NT2/D1 (cell line): Measurements from ENCODE around the gene CPN1.

Source experiments
- DNase-seq: peaks from one replicate; pipeline ENCODE4 v3.0.0-alpha.2; 2011; ENCODE audit warnings: low read depth, low spot score
- H3K27me3 ChIP-seq: 2 replicates; pipeline ENCODE4 v1.6.0; 2011; ENCODE audit warnings: mild to moderate bottlenecking; ENCODE audit not compliant: insufficient read length, insufficient read depth
- H3K36me3 ChIP-seq: 2 replicates; pipeline ENCODE4 v1.6.1; 2011; ENCODE audit warnings: mild to moderate bottlenecking, low read length, mixed read lengths; ENCODE audit not compliant: insufficient read depth, insufficient read length
- H3K4me1 ChIP-seq: 2 replicates; pipeline ENCODE4 v1.5.1; 2011; ENCODE audit not compliant: insufficient read depth, insufficient read length
- H3K4me3 ChIP-seq: 2 replicates; pipeline ENCODE4 v1.5.1; 2011; ENCODE audit warnings: low read depth; ENCODE audit not compliant: insufficient read length
- H3K9ac ChIP-seq: 2 replicates; pipeline ENCODE4 v1.6.0; 2011; ENCODE audit warnings: low read depth; ENCODE audit not compliant: insufficient read length
- H3K9me3 ChIP-seq: 2 replicates; pipeline ENCODE4 v1.5.1; 2011; ENCODE audit warnings: mild to moderate bottlenecking, low read length; ENCODE audit not compliant: insufficient read depth
- SUZ12 ChIP-seq: IDR thresholded peaks from 2 replicates; pipeline ENCODE4 v1.6.1; 2011; ENCODE audit not compliant: insufficient read length, insufficient read depth; ENCODE audit errors: extremely low read depth
- YY1 ChIP-seq: IDR thresholded peaks from 2 replicates; pipeline ENCODE4 v1.6.1; 2011; ENCODE audit not compliant: insufficient read length, insufficient read depth
- ZNF274 ChIP-seq: IDR thresholded peaks from 2 replicates; pipeline ENCODE4 v1.6.1; 2011; ENCODE audit warnings: mild to moderate bottlenecking, low read depth, low read length

Gene CPN1

GRCh38 chr10:100009793-100010676 lies 71.6 kb downstream of the CPN1 start, which contains the start of gene DNMBP:
DNMBP (minus strand) TSS chr10:100009947; CDS start chr10:99972124, 37,823 bp downstream.
- peaks cover 5% of the 10 kb centered on the region for H3K4me1 ChIP-seq
- H3K4me3 ChIP-seq = peak within 1 kb of the TSS; percentile 78
- H3K9me3 ChIP-seq = no peaks in the 10 kb centered on the region
- H3K36me3 ChIP-seq = no peaks in the 10 kb centered on the region
- peaks cover 18% of the 10 kb centered on the region for H3K27me3 ChIP-seq
- peak; percentile 64 for DNase-seq
- peak within 1 kb of the TSS; percentile 88 for H3K9ac ChIP-seq
- TF ChIP-seq YY1 (no peak), ZNF274 (no peak)

GRCh38 chr10:100009283-100009792 lies 72.3 kb downstream of the CPN1 start:
- Histone ChIP-seq H3K9me3 (no peaks in the 10 kb centered on the region), H3K27me3 (peaks cover 18% of the 10 kb centered on the region), H3K4me3 (peak overlapping the region; percentile 78), H3K9ac (peak overlapping the region; percentile 88), H3K4me1 (peaks cover 5% of the 10 kb centered on the region), H3K36me3 (no peaks in the 10 kb centered on the region)
- no peak for DNase-seq
- TF ChIP-seq YY1 = no peak
- TF ChIP-seq SUZ12 = no peak
- no peak for TF ChIP-seq ZNF274

DNA sequence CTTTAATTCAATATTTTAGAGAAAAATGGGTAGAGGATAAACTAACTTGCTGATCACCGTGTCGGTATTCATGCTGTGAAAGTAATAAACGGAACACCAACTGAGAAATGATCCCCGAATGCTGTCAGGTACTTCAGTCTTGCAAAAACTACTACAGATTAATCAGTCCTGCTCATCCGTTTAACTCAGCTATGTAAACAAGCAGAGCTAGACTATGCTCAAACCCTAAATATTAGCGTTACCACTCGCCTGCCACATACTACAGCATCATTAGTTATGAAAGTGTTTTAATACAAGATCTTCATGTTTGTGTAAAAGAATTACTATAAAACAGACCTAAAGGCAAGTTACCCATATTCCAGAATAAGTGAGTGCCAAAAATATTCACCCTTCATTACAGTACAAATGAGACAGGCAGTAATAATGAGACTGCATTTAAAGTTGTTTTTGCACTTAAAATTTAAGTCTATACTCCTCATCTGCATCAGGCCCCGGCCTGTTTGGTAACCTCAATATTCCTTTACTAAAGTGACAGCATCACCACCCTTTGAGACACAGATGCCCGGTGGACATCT lies 72.9 kb downstream of the CPN1 start:
- Histone ChIP-seq H3K9ac (peak overlapping the region; percentile 88), H3K27me3 (peaks cover 18% of the 10 kb centered on the region), H3K9me3 (no peaks in the 10 kb centered on the region), H3K36me3 (no peaks in the 10 kb centered on the region), H3K4me1 (peaks cover 5% of the 10 kb centered on the region), H3K4me3 (peak overlapping the region; percentile 78)
- TF ChIP-seq SUZ12 = no peak
- TF ChIP-seq ZNF274 = no peak
- TF ChIP-seq YY1 = no peak
- no peak for DNase-seq

GRCh38 chr10:100008142-100008522 lies 73.5 kb downstream of the CPN1 start:
- peak overlapping the region; percentile 36 for H3K9ac ChIP-seq
- no peaks in the 10 kb centered on the region for H3K36me3 ChIP-seq
- peaks cover 5% of the 10 kb centered on the region for H3K4me1 ChIP-seq
- TF ChIP-seq SUZ12 = no peak
- no peak for TF ChIP-seq YY1
- no peak for TF ChIP-seq ZNF274
- peaks cover 18% of the 10 kb centered on the region for H3K27me3 ChIP-seq
- H3K4me3 ChIP-seq = peak overlapping the region; percentile 78
- no peaks in the 10 kb centered on the region for H3K9me3 ChIP-seq
- no peak for DNase-seq

GRCh38 chr10:100007231-100008141 lies 74.2 kb downstream of the CPN1 start:
- H3K36me3 ChIP-seq = no peaks in the 10 kb centered on the region
- peaks cover 5% of the 10 kb centered on the region for H3K4me1 ChIP-seq
- H3K9ac ChIP-seq = no peak overlapping the region
- no peak for TF ChIP-seq ZNF274
- no peak for TF ChIP-seq SUZ12
- TF ChIP-seq YY1 = no peak
- no peaks in the 10 kb centered on the region for H3K9me3 ChIP-seq
- no peak for DNase-seq
- peaks cover 18% of the 10 kb centered on the region for H3K27me3 ChIP-seq
- no peak overlapping the region for H3K4me3 ChIP-seq

GRCh38 chr10:100006243-100006886 lies 75.3 kb downstream of the CPN1 start:
- no peak for DNase-seq
- no peaks in the 10 kb centered on the region for H3K36me3 ChIP-seq
- no peaks in the 10 kb centered on the region for H3K9me3 ChIP-seq
- H3K9ac ChIP-seq = no peak overlapping the region
- TF ChIP-seq YY1 = no peak
- no peak for TF ChIP-seq ZNF274
- TF ChIP-seq SUZ12 = no peak
- no peak overlapping the region for H3K4me3 ChIP-seq
- peaks cover 5% of the 10 kb centered on the region for H3K4me1 ChIP-seq
- H3K27me3 ChIP-seq = peaks cover 18% of the 10 kb centered on the region
